GM06990 (cell line): ENCODE data around the gene WWP2.

Experiments used
- DNase-seq: peaks from one replicate; pipeline ENCODE4 v3.0.0-alpha.2; 2011; ENCODE audit not compliant: insufficient read length; ENCODE audit errors: extremely low read depth
- H3K27me3 ChIP-seq: replicated peaks from 2 replicates; pipeline ENCODE4 v1.6.0; 2011; ENCODE audit warnings: low read length; ENCODE audit not compliant: control insufficient read depth, insufficient read depth
- H3K36me3 ChIP-seq: 2 replicates; pipeline ENCODE4 v1.5.1; 2011; ENCODE audit warnings: low read length; ENCODE audit not compliant: control insufficient read depth, insufficient read depth
- H3K4me3 ChIP-seq: replicated peaks from 2 replicates; pipeline ENCODE4 v1.5.1; 2011; ENCODE audit warnings: low read depth, mild to moderate bottlenecking, control low read depth, low read length
- CTCF ChIP-seq: IDR thresholded peaks from 2 replicates; pipeline ENCODE4 v1.5.1; 2011; ENCODE audit warnings: low read length, control low read depth, mild to moderate bottlenecking, inconsistent platforms; ENCODE audit not compliant: insufficient read depth, poor library complexity, severe bottlenecking

WWP2 gene

GRCh38 chr16:69928856-69929400 lies 166.8 kb downstream of the WWP2 start:
- H3K4me3 ChIP-seq, result no peak overlapping the region
- no peak for TF ChIP-seq CTCF
- peaks cover 11% of the 10 kb centered on the region for H3K36me3 ChIP-seq
- DNase-seq, result no peak
- no peaks in the 10 kb centered on the region for H3K27me3 ChIP-seq

DNA sequence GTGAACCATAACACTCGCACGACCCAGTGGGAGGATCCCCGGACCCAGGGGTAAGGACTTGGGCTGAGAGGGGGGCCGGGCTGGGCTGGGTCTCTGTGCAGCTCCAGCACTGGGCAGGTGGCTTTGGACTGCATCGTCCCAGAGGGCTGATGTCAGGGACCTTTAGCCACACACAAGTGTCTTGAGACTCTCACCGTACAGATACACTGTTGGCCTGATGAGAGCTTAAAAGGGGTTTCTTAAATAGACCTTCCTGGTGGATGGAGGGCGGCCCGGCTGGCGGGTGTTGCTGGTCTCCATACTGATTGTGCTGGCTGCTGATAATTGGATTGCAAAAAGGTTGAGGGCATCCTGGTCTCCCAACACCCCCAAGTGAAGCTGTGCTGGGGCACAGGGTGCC lies 167.3 kb downstream of the WWP2 start:
- peaks cover 11% of the 10 kb centered on the region for H3K36me3 ChIP-seq

DNA sequence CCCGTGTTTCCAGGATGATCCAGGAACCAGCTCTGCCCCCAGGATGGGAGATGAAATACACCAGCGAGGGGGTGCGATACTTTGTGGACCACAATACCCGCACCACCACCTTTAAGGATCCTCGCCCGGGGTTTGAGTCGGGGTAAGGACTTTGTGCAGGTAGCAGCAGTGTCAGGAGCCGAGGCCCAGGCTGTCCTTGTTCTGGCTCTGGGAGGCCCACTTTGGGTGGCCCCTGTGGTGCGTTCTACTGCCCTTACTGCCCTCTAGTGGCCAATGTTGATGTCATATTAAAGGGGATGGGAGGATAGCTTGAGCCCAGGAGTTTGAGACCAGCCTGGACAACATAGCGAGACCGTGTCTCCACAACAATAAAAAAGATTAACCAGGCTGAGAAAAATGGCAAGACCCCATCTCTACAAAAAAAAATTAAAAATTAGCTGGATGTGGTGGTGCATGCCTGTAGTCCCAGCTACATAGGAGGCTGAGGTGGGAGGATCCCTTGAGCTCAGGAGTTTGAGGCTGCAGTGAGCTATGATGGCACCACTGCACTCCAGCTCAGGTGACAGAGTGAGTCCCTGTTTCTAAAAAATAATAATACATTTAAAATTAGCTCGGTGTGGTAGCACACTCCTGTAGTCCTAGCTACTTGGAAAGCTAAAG lies 168.1 kb downstream of the WWP2 start:
- DNase-seq, result no peak
- Histone ChIP-seq H3K36me3 (peaks cover 11% of the 10 kb centered on the region), H3K4me3 (no peak overlapping the region), H3K27me3 (no peaks in the 10 kb centered on the region)
- peak; percentile 70 for TF ChIP-seq CTCF

More for the DNA sequence above, 167.3 kb downstream of the WWP2 start:
- TF ChIP-seq CTCF, result no peak
- no peak for DNase-seq
- no peak overlapping the region for H3K4me3 ChIP-seq
- H3K27me3 ChIP-seq, result no peaks in the 10 kb centered on the region

DNA sequence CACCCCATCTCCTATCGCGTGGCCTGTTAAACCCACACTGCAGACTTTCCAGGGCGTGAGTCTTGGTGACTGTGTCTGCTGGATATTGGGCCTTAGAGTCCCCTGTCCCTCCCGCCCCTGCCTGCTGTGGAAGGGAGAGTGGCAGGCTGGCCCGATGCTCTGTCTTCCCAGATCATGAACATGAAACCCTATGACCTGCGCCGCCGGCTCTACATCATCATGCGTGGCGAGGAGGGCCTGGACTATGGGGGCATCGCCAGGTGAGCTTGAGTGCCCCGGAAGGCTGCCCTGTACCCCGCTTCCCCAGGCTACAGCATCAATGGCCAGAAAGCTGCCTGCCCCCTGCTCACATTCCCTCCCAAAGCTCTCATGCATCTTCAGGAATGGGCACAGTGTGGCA lies 169.5 kb downstream of the WWP2 start:
- peaks cover 16% of the 10 kb centered on the region for H3K36me3 ChIP-seq
- no peak for DNase-seq
- H3K27me3 ChIP-seq, result no peaks in the 10 kb centered on the region
- no peak overlapping the region for H3K4me3 ChIP-seq
- no peak for TF ChIP-seq CTCF

GRCh38 chr16:69932228-69932627 lies 170.1 kb downstream of the WWP2 start:
- no peak for TF ChIP-seq CTCF
- no peak for DNase-seq
- Histone ChIP-seq H3K4me3 (no peak overlapping the region), H3K27me3 (no peaks in the 10 kb centered on the region), H3K36me3 (peaks cover 21% of the 10 kb centered on the region)
